GM10847 (cell line): ENCODE data around the gene ANKS4B.
A peak's percentile ranks its signal among the peaks of the same experiment; 100 is the strongest.

Source experiments
- POLR2A ChIP-seq: IDR thresholded peaks from 2 replicates; pipeline ENCODE4 v1.6.1; 2011; ENCODE audit not compliant: insufficient read length; ENCODE audit errors: extremely low read depth

Gene ANKS4B

GRCh38 chr16:21274172-21274726 is 40.8 kb downstream of the ANKS4B start:
- no peak for TF ChIP-seq POLR2A

GRCh38 chr16:21275529-21275928 is 42.0 kb downstream of the ANKS4B start:
- TF ChIP-seq POLR2A, result no peak

GRCh38 chr16:21276090-21276489 is 42.6 kb downstream of the ANKS4B start:
- TF ChIP-seq POLR2A, result no peak

GRCh38 chr16:21277045-21277926 is 43.8 kb downstream of the ANKS4B start:
- TF ChIP-seq POLR2A, result no peak

GRCh38 chr16:21277927-21278706 is 44.6 kb downstream of the ANKS4B start, which contains the start of gene CRYM:
Gene CRYM, minus strand, starts transcription at chr16:21278290. Its CDS starts 39 bp downstream, at chr16:21278251.
- TF ChIP-seq POLR2A, result no peak

GRCh38 chr16:21279501-21279900 is 46.0 kb downstream of the ANKS4B start:
- TF ChIP-seq POLR2A, result no peak

GRCh38 chr16:21281698-21282389 is 48.3 kb downstream of the ANKS4B start:
- no peak for TF ChIP-seq POLR2A

GRCh38 chr16:21283521-21284289 is 50.2 kb downstream of the ANKS4B start:
- TF ChIP-seq POLR2A, result no peak

- no peak for TF ChIP-seq POLR2A
Measured at GRCh38 chr16:21284414-21284813, 50.9 kb downstream of the ANKS4B start.

GRCh38 chr16:21285314-21285713 is 51.8 kb downstream of the ANKS4B start:
- TF ChIP-seq POLR2A, result no peak

GRCh38 chr16:21300309-21301167 is 67.0 kb downstream of the ANKS4B start:
- TF ChIP-seq POLR2A, result peak; percentile 43

- TF ChIP-seq POLR2A, result peak; percentile 42
Measured at GRCh38 chr16:21301168-21301894, 67.8 kb downstream of the ANKS4B start.

- TF ChIP-seq POLR2A, result no peak
Measured at GRCh38 chr16:21301895-21302291, 68.4 kb downstream of the ANKS4B start.
